ENCODE data around the gene PIGZ.
"Not testable (repeated sequence)": the region's sequence is repeated elsewhere in the genome, so short reads cannot be mapped to it uniquely, and the experiment has no call there.

Gene PIGZ

GRCh38 chr3:196962108-196962929, 6.3 kb downstream of the PIGZ start:
- no peak for FAIRE-seq

DNA sequence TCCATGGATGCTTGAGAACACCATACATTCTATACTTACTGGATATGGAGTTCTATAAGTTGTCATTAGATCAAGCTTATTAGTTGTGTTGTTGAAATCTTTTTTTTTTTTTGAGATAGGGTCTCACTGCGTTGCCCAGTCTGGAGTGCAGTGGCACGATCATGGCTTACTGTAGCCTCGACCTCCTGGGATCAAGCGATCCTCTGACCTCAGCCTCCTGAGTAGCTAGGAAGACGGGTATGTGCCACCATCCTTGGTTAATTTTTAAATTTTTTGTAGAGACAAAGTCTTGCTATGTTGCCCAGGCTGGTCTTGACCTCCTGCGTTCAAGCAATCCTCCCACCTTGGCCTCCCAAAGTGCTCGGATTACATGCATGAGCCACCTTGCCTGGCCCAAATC, 13.8 kb downstream of the PIGZ start:
- no peak for FAIRE-seq

More at GRCh38 chr3:196962108-196962929, 6.3 kb downstream of the PIGZ start:
- DNase-seq (ENCODE audit: insufficient read length, low spot score): no peak

GRCh38 chr3:196951371-196951770, 17.3 kb downstream of the PIGZ start:
- FAIRE-seq: no peak
- no peak for DNase-seq (ENCODE audit: insufficient read length, low spot score)

More for the DNA sequence above, 13.8 kb downstream of the PIGZ start:
- no peak for DNase-seq (ENCODE audit: insufficient read length, low spot score)

- FAIRE-seq (no peak), DNase-seq (ENCODE audit: insufficient read length, low spot score) (no peak)
These were observed 18.9 kb downstream of the PIGZ start for GRCh38 chr3:196949750-196950149.

DNA sequence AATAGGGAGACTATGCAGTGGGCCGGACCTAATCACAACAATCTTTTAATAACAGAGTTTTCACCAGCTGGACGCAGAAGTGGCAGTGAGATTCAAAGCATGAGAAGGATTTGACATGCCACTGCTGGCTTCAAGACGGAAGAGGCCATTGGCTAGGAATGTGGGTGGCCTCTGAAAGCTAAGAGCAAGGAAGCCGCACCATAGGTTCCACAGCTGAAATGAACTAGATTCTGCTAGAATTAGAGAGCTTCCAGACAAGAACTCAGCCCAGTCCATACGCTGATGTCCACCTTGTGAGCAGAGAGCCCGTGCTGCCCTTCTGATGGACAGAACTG, 19.4 kb downstream of the PIGZ start:
- FAIRE-seq: no peak
- DNase-seq (ENCODE audit: insufficient read length, low spot score): no peak

DNA sequence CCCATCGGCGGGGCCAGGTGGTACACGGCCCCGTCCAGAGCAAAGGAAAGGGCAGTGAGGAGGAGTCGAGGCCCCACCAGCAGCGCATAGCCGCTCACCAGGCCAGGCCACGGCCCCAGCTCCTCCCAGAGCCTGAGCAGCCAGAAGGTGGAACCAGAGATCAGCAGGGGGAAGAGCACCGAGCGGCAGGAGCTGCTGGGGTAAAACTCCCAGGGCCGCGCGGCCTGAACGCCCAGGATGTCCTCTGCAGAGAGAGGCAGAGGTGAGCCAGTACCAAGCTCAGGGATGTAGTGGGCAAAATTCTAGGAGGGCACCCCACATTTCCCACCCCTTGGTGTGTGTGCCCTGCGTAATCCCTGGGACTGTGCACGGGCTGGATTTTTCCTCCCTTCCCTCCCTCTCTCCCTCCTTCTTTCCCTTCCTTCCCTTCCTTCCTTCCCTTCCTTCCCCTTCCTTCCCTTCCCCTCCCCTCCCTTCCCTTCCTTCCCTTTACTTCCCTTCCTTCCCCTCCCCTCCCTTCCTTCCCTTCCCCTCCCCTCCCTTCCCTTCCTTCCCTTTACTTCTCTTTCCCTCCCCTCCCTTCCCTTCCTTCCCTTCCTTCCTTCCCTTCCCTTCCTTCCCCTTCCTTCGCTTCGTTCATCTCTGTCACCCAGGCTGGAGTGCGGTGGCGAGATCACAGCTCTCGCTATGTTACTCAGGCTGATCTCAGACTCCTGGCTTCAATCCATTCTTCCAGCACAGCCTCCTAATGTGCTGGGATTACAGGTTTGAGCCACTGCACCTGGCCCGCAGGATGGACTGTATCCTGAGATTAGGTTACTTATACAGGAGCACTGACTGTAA, 20.0 kb downstream of the PIGZ start:
- DNase-seq (ENCODE audit: insufficient read length, low spot score): no peak
- FAIRE-seq: no peak

DNA sequence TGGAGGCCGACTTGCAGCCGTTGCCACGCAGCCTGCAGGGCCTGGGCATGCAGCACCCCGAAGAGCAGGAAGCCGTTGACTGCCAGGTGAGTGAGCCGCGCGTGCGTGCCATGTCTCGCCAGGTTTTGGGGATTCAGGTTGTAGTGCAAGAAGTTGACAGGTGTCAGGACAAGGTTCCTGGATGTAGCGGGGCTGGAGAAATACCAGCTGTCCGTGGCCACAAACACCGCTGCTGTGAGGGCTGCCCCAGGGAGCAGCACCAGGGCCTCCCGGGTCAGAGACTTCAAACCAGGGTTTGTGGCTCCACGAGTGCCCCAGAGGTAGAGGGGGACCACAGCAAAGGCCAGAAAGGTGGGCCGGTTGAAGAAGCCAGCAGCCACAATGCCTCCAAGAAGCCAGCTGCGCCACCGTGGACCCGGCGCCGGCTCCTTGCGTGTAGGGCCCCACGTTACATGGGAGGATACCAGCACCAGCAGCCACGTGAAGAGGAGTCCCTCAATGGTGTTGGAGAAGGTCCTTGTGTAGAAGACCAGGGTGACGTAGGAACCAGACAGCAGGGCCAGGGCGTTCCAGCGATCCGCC, 20.7 kb downstream of the PIGZ start:
- DNase-seq (ENCODE audit: insufficient read length, low spot score) (no peak), FAIRE-seq (no peak)

- FAIRE-seq (no peak), DNase-seq (ENCODE audit: insufficient read length, low spot score) (no peak)
These were observed 21.3 kb downstream of the PIGZ start for GRCh38 chr3:196947136-196947859.

DNA sequence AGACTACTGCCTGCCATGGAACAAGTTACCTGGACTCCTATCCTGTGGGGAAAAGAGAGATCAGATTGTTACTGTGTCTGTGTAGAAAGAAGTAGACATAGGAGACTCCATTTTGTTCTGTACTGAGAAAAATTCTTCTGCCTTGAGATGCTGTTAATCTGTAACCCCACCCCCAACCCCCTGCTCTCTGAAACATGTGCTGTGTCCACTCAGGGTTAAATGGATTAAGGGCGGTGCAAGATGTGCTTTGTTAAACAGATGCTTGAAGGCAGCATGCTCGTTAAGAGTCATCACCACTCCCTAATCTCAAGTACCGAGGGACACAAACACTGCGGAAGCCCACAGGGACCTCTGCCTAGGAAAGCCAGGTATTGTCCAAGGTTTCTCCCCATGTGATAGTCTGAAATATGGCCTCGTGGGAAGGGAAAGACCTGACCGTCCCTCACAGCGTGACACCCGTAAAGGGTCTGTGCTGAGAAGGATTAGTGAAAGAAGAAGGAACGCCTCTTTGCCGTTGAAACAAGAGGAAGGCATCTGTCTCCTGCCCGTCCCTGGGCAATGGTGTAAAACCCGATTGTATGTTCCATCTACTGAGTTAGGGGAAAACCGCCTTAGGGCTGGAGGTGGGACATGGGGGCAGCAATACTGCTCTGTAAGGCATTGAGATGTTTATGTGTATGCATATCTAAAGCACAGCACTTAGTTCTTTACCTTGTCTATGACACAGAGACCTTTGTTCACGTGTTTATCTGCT, 24.4 kb downstream of the PIGZ start:
- DNase-seq (ENCODE audit: insufficient read length, low spot score); FAIRE-seq: not testable (repeated sequence)

DNA sequence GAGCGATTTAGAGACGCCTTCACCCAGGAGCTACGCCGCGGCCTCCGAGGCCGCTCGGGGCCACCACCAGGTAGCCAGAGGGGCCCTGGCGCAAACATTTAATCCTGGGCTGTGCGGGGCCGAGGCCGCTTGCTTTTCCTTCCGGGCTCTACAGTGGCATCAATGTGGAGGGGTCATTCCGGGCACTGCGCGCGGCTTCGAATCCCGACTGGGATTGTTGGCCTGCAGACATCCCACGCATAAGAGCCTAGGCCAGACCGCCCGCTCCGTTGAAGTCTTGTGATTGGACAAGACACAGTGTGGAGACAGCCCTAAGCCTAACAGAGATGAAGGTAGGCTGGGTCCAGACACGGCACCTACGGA, 25.7 kb downstream of the PIGZ start:
- no peak for DNase-seq (ENCODE audit: insufficient read length, low spot score)
- FAIRE-seq: no peak

DNA sequence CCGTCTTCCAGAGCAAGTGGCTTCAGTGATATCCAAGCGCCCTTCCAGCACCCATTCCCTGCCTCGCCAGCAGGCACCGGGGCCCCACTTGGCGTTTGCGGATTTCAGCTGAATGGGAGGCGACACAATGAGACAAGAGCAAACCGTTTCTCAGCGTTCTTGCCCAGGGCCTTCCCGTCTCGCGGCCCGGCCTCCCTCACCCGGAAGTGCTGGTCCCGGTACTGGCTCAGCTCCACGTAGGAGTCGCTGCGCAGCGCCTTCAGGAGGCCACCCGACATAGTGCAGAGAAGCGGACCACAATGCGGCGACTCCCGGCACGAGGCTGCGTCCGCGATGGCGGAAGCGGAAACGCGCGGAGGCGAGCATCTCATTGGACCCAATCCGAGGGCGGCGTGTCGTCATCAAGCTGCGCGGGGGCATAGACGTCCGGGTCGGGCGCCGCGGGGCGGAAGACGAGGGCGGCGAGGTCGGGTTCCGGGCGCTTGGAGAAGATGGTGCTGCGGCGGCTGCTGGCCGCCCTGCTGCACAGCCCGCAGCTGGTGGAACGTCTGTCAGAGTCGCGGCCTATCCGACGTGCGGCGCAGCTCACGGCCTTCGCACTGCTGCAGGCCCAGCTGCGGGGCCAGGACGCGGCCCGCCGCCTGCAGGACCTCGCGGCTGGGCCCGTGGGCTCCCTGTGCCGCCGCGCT, 26.3 kb downstream of the PIGZ start, which contains the start of gene NCBP2:
TSS of gene NCBP2 (minus strand) at position 303 of the 689 bp plus-strand sequence. CDS start at position 278, 25 bp downstream.
- DNase-seq (ENCODE audit: insufficient read length, low spot score) (peak; percentile 93), FAIRE-seq (peak; percentile 93)

DNA sequence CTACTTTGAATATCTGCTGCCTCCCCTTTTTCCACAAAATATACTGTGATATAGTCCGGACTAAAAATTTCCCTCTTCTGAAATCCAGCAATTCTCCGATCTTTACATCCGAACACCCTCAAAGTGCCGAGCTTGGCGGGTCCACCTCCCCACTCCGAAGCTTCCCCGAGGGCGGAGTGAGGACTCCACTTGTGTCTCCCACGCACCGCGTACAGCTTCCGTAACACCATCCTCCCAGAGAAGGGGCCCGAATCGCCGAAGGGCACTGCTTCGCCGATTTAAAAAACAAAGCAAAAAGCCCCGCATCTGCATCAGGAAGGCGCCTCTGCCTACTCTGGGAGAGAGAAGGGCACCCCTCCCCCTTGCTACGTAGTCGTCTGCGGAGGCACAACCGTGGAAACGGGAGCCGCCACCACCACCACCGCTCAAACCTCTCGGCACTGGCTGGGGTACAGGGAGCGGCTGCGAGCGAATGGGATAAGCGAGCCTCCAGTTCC, 26.9 kb downstream of the PIGZ start:
- peak; percentile 21 for FAIRE-seq
- DNase-seq (ENCODE audit: insufficient read length, low spot score): no peak

- FAIRE-seq (no peak), DNase-seq (ENCODE audit: insufficient read length, low spot score) (no peak)
These were observed 30.1 kb downstream of the PIGZ start for GRCh38 chr3:196938576-196938975.

DNA sequence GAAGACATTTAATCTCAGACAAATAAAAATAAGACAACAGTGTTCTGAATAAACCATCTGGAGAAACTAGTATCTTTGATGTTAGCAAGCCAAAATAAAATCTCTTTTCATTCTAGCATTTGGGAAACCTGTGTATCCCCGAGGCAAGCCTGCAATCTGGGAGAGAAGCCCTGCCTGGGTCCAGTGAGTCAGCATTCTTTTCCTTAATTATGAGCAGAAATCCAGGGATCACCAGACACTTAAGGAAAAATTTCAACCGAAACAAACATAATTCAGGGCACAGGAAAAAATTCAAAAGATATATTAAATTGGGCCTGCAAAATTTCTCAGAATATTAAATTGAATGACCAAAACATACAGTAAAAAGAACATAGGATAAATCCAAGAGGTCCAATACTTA, 30.5 kb downstream of the PIGZ start:
- DNase-seq (ENCODE audit: insufficient read length, low spot score) (no peak), FAIRE-seq (no peak)

- FAIRE-seq (no peak), DNase-seq (ENCODE audit: insufficient read length, low spot score) (no peak)
These were observed 32.3 kb downstream of the PIGZ start for GRCh38 chr3:196936288-196936687.

DNA sequence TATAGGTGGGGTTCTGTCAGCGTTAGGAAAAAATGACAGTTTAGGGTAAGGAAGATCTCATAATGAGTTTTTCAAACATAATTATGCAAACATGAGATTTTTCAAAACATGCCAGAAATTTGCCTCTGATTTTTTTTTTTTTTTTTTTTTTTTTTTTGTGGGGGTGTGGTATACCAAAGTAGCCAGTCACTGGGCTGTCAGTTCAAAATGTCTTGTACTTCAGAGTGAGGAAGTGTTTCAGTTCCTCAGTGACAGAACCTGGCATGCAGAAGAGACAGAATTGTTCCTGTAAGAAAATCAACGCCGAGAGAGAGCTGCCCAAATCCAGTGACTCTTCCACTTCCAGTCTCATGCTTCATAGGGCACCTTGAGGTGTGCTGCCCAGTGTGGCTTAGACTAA, 36.0 kb downstream of the PIGZ start:
- DNase-seq (ENCODE audit: insufficient read length, low spot score) (no peak), FAIRE-seq (no peak)

GRCh38 chr3:196931828-196932587, 36.6 kb downstream of the PIGZ start:
- FAIRE-seq: no peak
- no peak for DNase-seq (ENCODE audit: insufficient read length, low spot score)

DNA sequence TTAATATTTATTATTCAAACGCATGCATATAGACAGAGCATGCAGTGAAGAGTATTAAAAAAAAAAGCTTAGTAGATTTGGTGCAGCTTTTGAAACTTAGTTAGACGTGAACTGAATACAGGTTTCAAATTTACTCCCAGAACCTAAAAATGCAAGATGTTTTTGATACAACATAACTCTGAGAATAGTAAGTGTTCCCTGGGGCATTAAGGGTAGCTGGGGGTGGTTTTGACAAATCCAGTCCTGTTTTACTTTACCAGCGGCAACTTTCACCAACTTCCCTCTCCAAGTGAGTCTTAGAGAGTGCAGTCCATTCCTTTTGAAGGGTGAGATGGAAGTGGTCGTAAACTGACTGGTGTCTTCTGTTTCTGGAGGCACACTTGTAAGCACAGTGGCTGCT, 37.5 kb downstream of the PIGZ start:
- no peak for DNase-seq (ENCODE audit: insufficient read length, low spot score)
- FAIRE-seq: no peak
